GM12892 (cell line): ENCODE data around the gene FKBP3. TPM values are rescaled to one million over a fixed set of nuclear protein-coding genes. Genes with fewer than 3 reads are reported as not detected.
"Not testable (repeated sequence)": the region's sequence is repeated elsewhere in the genome, so short reads cannot be mapped to it uniquely, and the experiment has no call there.

Experiments
- DNase-seq: peaks from one replicate; pipeline ENCODE4 v3.0.0; 2011; ENCODE audit not compliant: insufficient read length
- FAIRE-seq: peaks from 2 replicates; lab custom pipeline; 2011; peaks lifted over from hg19 to GRCh38; lab: Jason Lieb, UNC
- POLR2A ChIP-seq: IDR thresholded peaks from 2 replicates; pipeline ENCODE4 v1.6.1; 2011; ENCODE audit warnings: low read depth, low read length, control low read depth
- POLR2AphosphoS5 ChIP-seq: IDR thresholded peaks from 2 replicates; pipeline ENCODE4 v1.6.1; 2011; ENCODE audit warnings: low read depth, low read length, control low read depth
- TAF1 ChIP-seq: IDR thresholded peaks from 2 replicates; pipeline ENCODE4 v1.6.1; 2011; ENCODE audit warnings: low read depth, mild to moderate bottlenecking, control low read depth, low read length, borderline replicate concordance
- polyA plus RNA-seq: library from polyadenylated mRNA; unstranded; fragments of >200 nt; gene quantifications from one replicate; pipeline ENCODE4 v1.2.1, GENCODE V29; 2012; ENCODE audit warnings: missing spikeins, inconsistent platforms; ENCODE audit not compliant: missing spikeins

Gene FKBP3
- 102 TPM for polyA plus RNA-seq

DNA sequence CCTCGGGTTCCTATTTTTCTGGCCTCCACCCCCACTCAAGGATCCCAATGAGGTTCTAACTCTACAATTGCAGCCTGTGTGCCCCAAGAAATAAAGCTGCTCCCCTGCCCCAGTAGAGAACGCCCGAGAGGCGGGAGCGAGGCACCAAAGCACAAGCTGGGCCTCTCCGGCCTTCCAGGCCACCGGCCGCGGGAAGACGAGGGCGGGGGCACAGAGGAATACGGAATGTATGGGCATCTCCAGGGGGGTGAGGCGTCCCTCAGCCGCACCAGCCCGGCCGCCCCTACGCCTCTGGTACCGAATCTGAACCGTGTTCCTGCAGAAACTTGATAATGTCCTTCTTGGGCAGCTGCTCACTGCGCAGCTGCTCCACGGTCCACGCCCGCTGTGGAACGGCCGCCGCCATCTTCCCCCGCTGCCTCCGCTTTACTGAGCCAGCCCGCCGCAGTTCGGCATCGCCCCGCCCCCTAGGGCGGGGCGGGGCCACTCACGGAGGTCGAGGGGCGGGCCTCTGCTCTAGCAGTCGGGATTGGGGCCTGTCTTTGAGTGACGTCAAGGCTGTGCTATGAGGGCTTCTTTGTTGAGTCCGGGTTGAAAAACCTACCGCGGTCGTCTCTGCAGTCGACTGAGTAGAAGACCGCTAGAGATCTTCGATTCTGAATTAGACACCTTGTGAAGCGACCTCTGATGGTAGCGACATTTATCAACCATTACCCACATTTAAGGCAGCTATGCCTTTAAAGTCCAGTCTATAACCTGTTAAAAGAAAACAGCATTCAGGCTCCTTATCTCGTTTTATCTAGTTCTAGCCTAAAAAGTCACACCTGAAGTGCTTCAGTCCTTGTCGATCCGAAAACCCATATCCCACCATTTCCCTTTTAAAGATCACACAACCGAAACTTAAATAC lies at the start of gene FKBP3:
TSS of gene FKBP3 (minus strand) at position 431 of the 908 bp plus-strand sequence. CDS start at position 406, 25 bp downstream.
- TF ChIP-seq TAF1 (peak; percentile 87), POLR2A (peak; percentile 85), POLR2AphosphoS5 (peak; percentile 73)
- FAIRE-seq: peak; percentile 97
- peak; percentile 86 for DNase-seq

- FAIRE-seq: no peak
- TF ChIP-seq POLR2AphosphoS5 (no peak), TAF1 (no peak), POLR2A (no peak)
- no peak for DNase-seq
Measured at GRCh38 chr14:45181806-45182205, 47.5 kb upstream of the FKBP3 start.

GRCh38 chr14:45181329-45181728 lies 47.0 kb upstream of the FKBP3 start:
- TF ChIP-seq POLR2AphosphoS5: no peak
- FAIRE-seq: no peak
- no peak for DNase-seq

GRCh38 chr14:45177076-45177475 lies 42.8 kb upstream of the FKBP3 start:
- no peak for FAIRE-seq
- no peak for DNase-seq
- no peak for TF ChIP-seq TAF1
- no peak for TF ChIP-seq POLR2A
- no peak for TF ChIP-seq POLR2AphosphoS5

DNA sequence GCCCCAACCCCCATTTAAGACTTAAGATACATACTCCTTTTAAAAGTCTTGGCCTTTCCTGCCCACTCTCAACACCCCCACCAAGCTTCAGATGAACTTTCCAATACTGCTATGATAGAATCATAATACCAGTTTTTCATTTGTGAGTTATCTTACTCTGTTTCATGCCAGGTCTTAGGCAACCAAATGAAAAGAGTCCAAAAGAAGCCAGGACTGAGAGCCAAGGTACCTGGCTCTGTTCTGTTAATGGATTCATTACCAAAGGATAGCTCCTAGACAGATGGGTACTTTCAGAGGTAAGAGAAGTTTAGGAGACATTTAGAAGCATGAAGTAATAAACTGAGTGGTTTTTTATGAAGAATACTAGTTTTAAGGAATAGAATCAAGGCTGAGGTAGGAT lies 35.6 kb upstream of the FKBP3 start:
- DNase-seq (no peak), FAIRE-seq (no peak)
- TF ChIP-seq TAF1: no peak
- no peak for TF ChIP-seq POLR2A
- no peak for TF ChIP-seq POLR2AphosphoS5

DNA sequence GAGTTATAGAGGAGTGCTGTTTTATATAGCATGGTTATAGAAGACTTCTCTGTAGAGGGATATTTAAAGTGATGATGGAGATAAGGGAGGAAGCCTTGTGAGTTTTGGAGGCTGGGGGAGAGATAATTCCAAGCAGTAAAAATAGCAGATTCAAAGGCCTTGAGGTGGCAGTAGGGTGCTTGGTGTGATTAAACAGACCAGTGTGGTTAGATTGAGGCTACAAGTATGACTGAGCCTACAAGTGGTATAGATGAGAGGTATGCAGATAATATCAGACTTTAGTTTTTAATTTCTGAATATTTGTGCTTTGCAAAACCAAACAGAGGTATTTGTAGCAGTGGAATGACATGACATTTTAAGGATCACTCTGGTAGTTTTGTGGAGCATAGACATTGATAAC lies 21.8 kb upstream of the FKBP3 start:
- FAIRE-seq: no peak
- DNase-seq: no peak
- no peak for TF ChIP-seq POLR2A
- no peak for TF ChIP-seq POLR2AphosphoS5
- no peak for TF ChIP-seq TAF1

GRCh38 chr14:45150386-45150890 lies 16.2 kb upstream of the FKBP3 start:
- no peak for DNase-seq
- TF ChIP-seq POLR2A (no peak), POLR2AphosphoS5 (no peak)
- FAIRE-seq: no peak

GRCh38 chr14:45149602-45150001 lies 15.3 kb upstream of the FKBP3 start:
- DNase-seq: no peak
- TF ChIP-seq POLR2A (no peak), TAF1 (no peak), POLR2AphosphoS5 (no peak)
- FAIRE-seq: no peak

DNA sequence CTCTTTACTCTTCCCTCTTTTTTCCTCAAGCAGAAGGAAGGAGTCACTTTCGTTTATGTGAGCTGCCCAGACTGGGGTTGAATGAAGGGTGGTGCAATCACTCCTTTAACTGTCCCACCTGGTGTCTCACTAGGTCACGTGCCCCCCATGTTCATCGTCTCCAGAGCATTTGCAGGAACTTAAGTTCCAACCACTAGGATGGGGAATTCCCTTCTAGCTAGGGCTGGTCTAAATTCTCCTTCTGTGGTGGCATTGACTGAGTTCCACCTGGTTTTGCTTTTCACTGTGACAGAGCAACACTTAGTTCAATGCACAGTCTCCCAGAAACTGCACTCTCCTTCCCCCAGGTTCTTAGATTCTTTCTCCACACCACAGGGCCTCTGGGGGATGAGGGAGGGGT lies 10.9 kb upstream of the FKBP3 start:
- FAIRE-seq: peak; percentile 30
- DNase-seq: no peak
- no peak for TF ChIP-seq POLR2AphosphoS5
- no peak for TF ChIP-seq POLR2A

GRCh38 chr14:45144658-45145057 lies 10.4 kb upstream of the FKBP3 start:
- TF ChIP-seq POLR2AphosphoS5 (no peak), TAF1 (no peak), POLR2A (no peak)
- no peak for DNase-seq
- FAIRE-seq: no peak

- not testable (repeated sequence) for DNase-seq, FAIRE-seq
Measured at GRCh38 chr14:45142083-45142482, 7.8 kb upstream of the FKBP3 start.

GRCh38 chr14:45140661-45141187 lies 6.4 kb upstream of the FKBP3 start:
- TF ChIP-seq POLR2A: no peak
- no peak for TF ChIP-seq TAF1
- no peak for TF ChIP-seq POLR2AphosphoS5
- FAIRE-seq: no peak
- DNase-seq: no peak

DNA sequence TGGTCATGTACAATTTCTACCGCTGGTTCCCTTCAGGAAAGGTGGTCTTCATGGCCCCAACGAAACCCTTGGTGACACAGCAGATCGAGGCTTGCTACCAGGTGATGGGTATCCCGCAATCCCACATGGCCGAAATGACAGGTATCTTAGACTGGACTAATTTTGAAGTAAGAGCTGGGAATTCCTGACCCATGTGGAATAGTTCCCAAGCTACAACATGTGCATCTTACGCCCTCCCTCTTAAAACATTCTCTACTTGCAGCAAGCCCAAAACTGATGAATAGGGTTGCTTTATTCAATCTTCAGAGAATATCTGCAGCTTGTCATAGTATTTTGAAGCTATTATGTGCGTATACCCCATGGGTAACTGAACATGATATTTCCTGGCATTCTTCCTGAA lies 2.1 kb upstream of the FKBP3 start:
- FAIRE-seq: no peak
- no peak for DNase-seq
- TF ChIP-seq TAF1 (no peak), POLR2A (no peak), POLR2AphosphoS5 (no peak)
